Heart left ventricle (tissue), 16 donors: ENCODE measurements around the gene AKR1B1. TPM values are rescaled to one million over a fixed set of nuclear protein-coding genes. Genes with fewer than 3 reads are reported as not detected.

Experiments
- ATAC-seq, 4 donors: fragments of 200-7000 bp; cut with Tn5 transposase; one replicate each; pipeline ENCODE4 v1.9.1; 2020 to 2022; ENCODE audit warnings: moderate library complexity in 4 of 4, mild to moderate bottlenecking in 3 of 4, moderate number of reproducible peaks in 1 of 4
- DNase-seq, 5 donors: peaks; one replicate each; pipeline ENCODE4 v3.0.0-alpha.2; 2020
- H3K27ac ChIP-seq, 12 donors: fragments of 200-600 bp; sonication (generic) in 4 of 12; one replicate each; pipeline versions ENCODE4 v1.5.0 to v1.8.0; 2016 to 2022; ENCODE audit warnings: mild to moderate bottlenecking in 2 of 12
- H3K27me3 ChIP-seq, 9 donors: fragments of 200-600 bp; sonication (generic) in 2 of 9; one replicate each; pipeline versions ENCODE4 v1.5.1 to v1.8.0; 2016 to 2022; ENCODE audit warnings: mild to moderate bottlenecking in 3 of 9
- H3K36me3 ChIP-seq, 9 donors: fragments of 200-600 bp; sonication (generic) in 2 of 9; one replicate each; pipeline versions ENCODE4 v1.5.0 to v1.8.0; 2018 to 2022; ENCODE audit warnings: mild to moderate bottlenecking in 2 of 9
- H3K4me1 ChIP-seq, 12 donors: fragments of 200-600 bp; sonication (generic) in 4 of 12; one replicate each; pipeline versions ENCODE4 v1.5.0 to v1.8.0; 2016 to 2022; ENCODE audit warnings: mild to moderate bottlenecking in 3 of 12
- H3K4me3 ChIP-seq, 12 donors: fragments of 200-600 bp; sonication (generic) in 4 of 12; one replicate each; pipeline versions ENCODE4 v1.5.0 to v1.8.0; 2017 to 2022; ENCODE audit warnings: mild to moderate bottlenecking in 9 of 12, moderate library complexity in 4 of 12
- H3K9me3 ChIP-seq, 12 donors: fragments of 200-600 bp; sonication (generic) in 4 of 12; one replicate each; pipeline versions ENCODE4 v1.5.0 to v1.8.0; 2016 to 2022; ENCODE audit warnings: mild to moderate bottlenecking in 1 of 12
- CTCF ChIP-seq, 12 donors: fragments of 200-600 bp; sonication (generic) in 4 of 12; IDR thresholded peaks; one replicate each; pipeline versions ENCODE4 v1.5.0 to v1.8.0; 2018 to 2022; ENCODE audit warnings: antibody characterized with exemption in 12 of 12, mild to moderate bottlenecking in 5 of 12
- POLR2A ChIP-seq, 2 donors: fragments of 450-650 bp; IDR thresholded peaks; one replicate each; pipeline ENCODE4 v1.6.1; 2017; ENCODE audit warnings: antibody characterized with exemption in 2 of 2, mild to moderate bottlenecking in 2 of 2, moderate library complexity in 2 of 2
- WGBS, 4 donors: extraction: QIAGEN DNeasy Blood & Tissue Kit in 2 of 4; methylation state at CpG; one replicate each; pipeline versions ENCODE4 v1.1.5 to v1.1.7; 2013 to 2018; 5-methylcytosine and 5-hydroxymethylcytosine counted together
- intact Hi-C, 10 donors: fragments of 100-400 bp; cut with DNase I; formaldehyde crosslinking; loops; one replicate each; pipeline versions ENCODE4 v1.11.1 to v1.14.2; 2022
- polyA plus RNA-seq, 2 donors: library from polyadenylated mRNA; stranded (reverse); fragments of 200-250 nt; gene quantifications; one replicate each; pipeline ENCODE4 v1.2.3, GENCODE V29; 2013
- total RNA-seq, 9 donors: library from RNA; depleted of rRNA in 2 of 9; stranded (reverse); fragments of >200 nt in 2 of 9; fragmentation: NEBNext Ultra II Directional in 3 of 9; extraction: Animal tissue kit (Norgen Biotek cat#: 25700) in 3 of 9; gene quantifications; one replicate each; pipeline versions ENCODE4 v1.1.0 to v1.2.4, GENCODE V29; 2016 to 2023
- donor health status: ischemic (EF 13 %, LVEDD 7.1; RV severe dilation, severe dysfunction).
- donor health status: healthy with polysubstance abuse.
- donor health status: DM: no; HTN: yes; CAD: no.
- donor health status: DM: no; HTN: no; CAD: no.
- donor health status: ischemic (EF 25% LVEDD 6.9; RV normal size, moderate dysfunction).
- donor health status: ischemic (EF 25% LVEDD 5.7; RV mildly dilated, moderate dysfunction).
- donor health status: healthy.
- donor health status: DM: yes; HTN: yes; CAD: no.
- donor health status: ischemic (EF 35%, LVEDD 5.7; RV mildly dilated, moderate dysfunction).
- donor health status: nonischemic (EF 11% LVEDD 7.7; RV severe dilation, severe dysfunction).
- donor health status: DM: yes; HTN: yes; CAD: no.
- donor health status: PGD.
- donor health status: ischemic (EF 29% LVEDD 5.4; RV normal size, mild dysfunction).
- donor health status: nonischemic (EF 23%, LVEDD 6.1; RV moderate dilation, normal function).

AKR1B1 gene
- total and polyA plus RNA-seq, 11 donors = 97.0 to 335 (median 185) TPM

- Histone ChIP-seq H3K4me3 (no peak overlapping the region), H3K4me1 (peaks cover 0 to 30% (median 4%) of the 10 kb centered on the region in 12 donors), H3K9me3 (no peaks in the 10 kb centered on the region), H3K36me3 (peaks cover 0 to 94% (median 89%) of the 10 kb centered on the region in 9 donors), H3K27ac (peak overlapping the region in 7 of 12 donors; percentile 19 to 61 (median 47)), H3K27me3 (no peaks in the 10 kb centered on the region)
- DNase-seq (peak in 4 of 5 donors; percentile 37 to 69 (median 52)), ATAC-seq (peak; percentile 80 to 93 (median 84))
- intact Hi-C loops = loop anchor here in 2 of 10 donors (5.0 kb wide), 2 partner anchors 68 to 158 kb away; no protein-coding TSS in a partner anchor
- TF ChIP-seq CTCF (IDR thresholded peaks at IDR 0.05) = peak in 8 of 12 donors; percentile 25 to 46 (median 30)
- TF ChIP-seq POLR2A (IDR thresholded peaks at IDR 0.05) = no peak
- WGBS, 4 donors = 54 to 62% (median 58%) methylated on average over 9 of the region's 9 CpGs
Observed at GRCh38 chr7:134444198-134444960, 14.5 kb downstream of the AKR1B1 start.

- TF ChIP-seq POLR2A (IDR thresholded peaks at IDR 0.05) (no peak), CTCF (IDR thresholded peaks at IDR 0.05) (no peak)
- Histone ChIP-seq H3K27me3 (no peaks in the 10 kb centered on the region), H3K36me3 (peaks cover 0 to 88% (median 82%) of the 10 kb centered on the region in 9 donors), H3K4me1 (peaks cover 0 to 30% (median 4%) of the 10 kb centered on the region in 12 donors), H3K9me3 (peaks cover 0 to 6% (median 0%) of the 10 kb centered on the region in 12 donors), H3K4me3 (no peak overlapping the region), H3K27ac (peak overlapping the region in 8 of 12 donors; percentile 19 to 61 (median 48))
- intact Hi-C loops = loop anchor here in 2 of 10 donors (5.0 kb wide), 2 partner anchors 69 to 159 kb away; no protein-coding TSS in a partner anchor
- DNase-seq (no peak), ATAC-seq (peak; percentile 21 to 38 (median 34))
- WGBS, 4 donors = 76 to 85% (median 82%) methylated on average over 10 of the region's 10 CpGs
Observed at GRCh38 chr7:134443396-134444070, 15.4 kb downstream of the AKR1B1 start.

GRCh38 chr7:134442441-134443220, 16.3 kb downstream of the AKR1B1 start:
- H3K4me1 ChIP-seq = peaks cover 0 to 30% (median 4%) of the 10 kb centered on the region in 12 donors
- H3K36me3 ChIP-seq = peaks cover 0 to 79% (median 73%) of the 10 kb centered on the region in 9 donors
- H3K9me3 ChIP-seq = peaks cover 0 to 6% (median 0%) of the 10 kb centered on the region in 12 donors
- ATAC-seq (no peak), DNase-seq (no peak)
- no peak overlapping the region for H3K4me3 ChIP-seq
- 91 to 95% (median 93%) methylated on average over 9 of the region's 9 CpGs for WGBS, 4 donors
- TF ChIP-seq CTCF (IDR thresholded peaks at IDR 0.05) (no peak), POLR2A (IDR thresholded peaks at IDR 0.05) (no peak)
- H3K27ac ChIP-seq = no peak overlapping the region
- no peaks in the 10 kb centered on the region for H3K27me3 ChIP-seq
- intact Hi-C loops = loop anchor here in 2 of 10 donors (5.0 kb wide), 2 partner anchors 70 to 160 kb away; no protein-coding TSS in a partner anchor
